ENCODE data around the gene GUCY2D.

DNA sequence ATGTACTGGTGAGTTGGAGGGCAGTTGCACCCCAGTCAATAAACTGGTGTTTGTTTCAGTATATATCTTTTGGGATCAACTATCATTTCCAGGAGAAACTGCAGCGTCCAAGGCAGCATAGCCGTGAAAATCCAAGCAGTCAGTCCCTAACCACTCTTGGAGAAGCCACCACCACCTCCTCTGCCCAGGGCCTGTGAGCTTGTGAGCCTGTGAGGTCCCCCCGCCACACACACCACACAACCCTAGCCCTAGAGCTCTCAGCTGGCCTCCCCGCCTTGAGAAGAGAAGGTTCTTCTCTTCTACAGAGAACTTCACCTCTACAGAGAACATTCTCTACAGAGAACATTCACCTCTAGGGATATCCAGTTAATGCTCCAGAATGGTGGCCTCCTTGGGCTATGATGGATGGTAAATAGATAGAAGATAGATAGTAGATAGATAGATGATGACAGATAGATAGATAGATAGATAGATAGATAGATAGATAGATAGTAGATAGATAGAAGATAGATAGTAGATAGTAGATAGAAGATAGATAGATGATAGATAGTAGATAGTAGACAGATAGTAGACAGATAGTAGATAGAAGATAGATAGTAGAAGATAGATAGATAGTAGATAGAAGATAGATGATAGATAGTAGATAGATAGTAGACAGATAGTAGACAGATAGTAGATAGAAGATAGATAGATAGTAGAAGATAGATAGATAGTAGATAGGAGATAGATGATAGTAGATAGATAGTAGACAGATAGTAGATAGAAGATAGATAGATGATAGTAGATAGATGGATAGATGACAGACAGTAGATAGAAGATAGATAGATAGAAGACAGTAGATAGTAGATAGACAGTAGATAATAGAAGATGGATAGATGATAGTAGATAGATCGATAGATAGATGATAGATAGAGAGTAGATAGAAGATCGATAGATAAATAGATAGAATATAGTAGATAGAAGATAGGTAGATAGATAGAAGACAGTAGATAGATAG lies 50.1 kb downstream of the GUCY2D start:
- TF ChIP-seq, protein P1, sequence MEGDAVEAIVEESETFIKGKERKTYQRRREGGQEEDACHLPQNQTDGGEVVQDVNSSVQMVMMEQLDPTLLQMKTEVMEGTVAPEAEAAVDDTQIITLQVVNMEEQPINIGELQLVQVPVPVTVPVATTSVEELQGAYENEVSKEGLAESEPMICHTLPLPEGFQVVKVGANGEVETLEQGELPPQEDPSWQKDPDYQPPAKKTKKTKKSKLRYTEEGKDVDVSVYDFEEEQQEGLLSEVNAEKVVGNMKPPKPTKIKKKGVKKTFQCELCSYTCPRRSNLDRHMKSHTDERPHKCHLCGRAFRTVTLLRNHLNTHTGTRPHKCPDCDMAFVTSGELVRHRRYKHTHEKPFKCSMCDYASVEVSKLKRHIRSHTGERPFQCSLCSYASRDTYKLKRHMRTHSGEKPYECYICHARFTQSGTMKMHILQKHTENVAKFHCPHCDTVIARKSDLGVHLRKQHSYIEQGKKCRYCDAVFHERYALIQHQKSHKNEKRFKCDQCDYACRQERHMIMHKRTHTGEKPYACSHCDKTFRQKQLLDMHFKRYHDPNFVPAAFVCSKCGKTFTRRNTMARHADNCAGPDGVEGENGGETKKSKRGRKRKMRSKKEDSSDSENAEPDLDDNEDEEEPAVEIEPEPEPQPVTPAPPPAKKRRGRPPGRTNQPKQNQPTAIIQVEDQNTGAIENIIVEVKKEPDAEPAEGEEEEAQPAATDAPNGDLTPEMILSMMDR (IDR thresholded peaks at IDR 0.05; ENCODE audit: low read depth, low read length): no peak
- no peak for TF ChIP-seq EZH2phosphoT487 (IDR thresholded peaks at IDR 0.05; ENCODE audit: low read depth)
